Neutrophil (primary cell): ENCODE measurements around the gene MPZL1.

ENCODE experiments used
- H3K27ac ChIP-seq: fragments of 200-600 bp; sonication (generic); 2 replicates; pipeline ENCODE4 v1.5.1; 2016; ENCODE audit warnings: mild to moderate bottlenecking, moderate library complexity
- H3K27me3 ChIP-seq: fragments of 200-600 bp; sonication (generic); 2 replicates; pipeline ENCODE4 v1.6.0; 2016; ENCODE audit warnings: mild to moderate bottlenecking
- H3K36me3 ChIP-seq: fragments of 200-600 bp; sonication (generic); 2 replicates; pipeline ENCODE4 v1.5.1; 2017
- H3K4me1 ChIP-seq, 2 experiments: fragments of 200-600 bp in 1 of 2; sonication (generic) in 1 of 2; 1 replicate in 1 of 2; 2 replicates in 1 of 2; pipeline versions ENCODE4 v1.5.1 to v1.6.1; 2013 to 2016; ENCODE audit warnings: low read depth in 1 of 2, low read length in 1 of 2, mild to moderate bottlenecking in 1 of 2, moderate library complexity in 1 of 2; ENCODE audit not compliant: control insufficient read depth in 1 of 2, insufficient read depth in 1 of 2
- H3K4me3 ChIP-seq, 2 experiments: fragments of 200-600 bp in 1 of 2; sonication (generic) in 1 of 2; 1 replicate in 1 of 2; 2 replicates in 1 of 2; pipeline ENCODE4 v1.5.1; 2013 to 2016; ENCODE audit warnings: low read depth in 1 of 2, low read length in 1 of 2, mild to moderate bottlenecking in 1 of 2, moderate library complexity in 1 of 2
- H3K9me3 ChIP-seq: fragments of 200-600 bp; sonication (generic); 2 replicates; pipeline ENCODE4 v1.5.1; 2016
- CTCF ChIP-seq: fragments of 200-600 bp; sonication (generic); IDR thresholded peaks from 2 replicates; pipeline ENCODE4 v1.5.1; 2016; ENCODE audit warnings: antibody characterized with exemption

MPZL1 gene

DNA sequence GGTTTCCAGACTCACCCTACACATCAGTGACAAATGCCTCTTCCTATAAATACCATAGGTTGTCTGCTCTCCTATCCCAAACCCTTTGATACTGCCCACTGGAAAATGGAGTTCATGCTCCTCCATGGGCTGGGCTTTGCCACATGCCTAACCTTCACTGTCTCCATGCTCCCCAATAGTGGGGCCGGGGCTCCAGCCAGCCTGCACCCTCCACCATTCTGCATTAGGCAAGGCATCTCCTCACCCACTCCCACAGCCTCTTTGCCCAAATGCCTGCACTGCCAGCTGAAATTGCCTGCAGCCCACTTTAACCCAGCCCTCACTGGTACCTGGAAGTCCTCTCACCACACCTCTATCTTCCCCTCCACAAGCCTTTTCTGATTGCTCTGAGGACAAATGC is 18.2 kb upstream of the MPZL1 start:
- Histone ChIP-seq H3K36me3 (peaks cover 98% of the 10 kb centered on the region), H3K4me1 (no peaks in the 10 kb centered on the region), H3K27ac (peak overlapping the region; percentile 33), H3K4me3 (no peak overlapping the region), H3K9me3 (no peaks in the 10 kb centered on the region), H3K27me3 (no peaks in the 10 kb centered on the region)
- no peak for TF ChIP-seq CTCF

DNA sequence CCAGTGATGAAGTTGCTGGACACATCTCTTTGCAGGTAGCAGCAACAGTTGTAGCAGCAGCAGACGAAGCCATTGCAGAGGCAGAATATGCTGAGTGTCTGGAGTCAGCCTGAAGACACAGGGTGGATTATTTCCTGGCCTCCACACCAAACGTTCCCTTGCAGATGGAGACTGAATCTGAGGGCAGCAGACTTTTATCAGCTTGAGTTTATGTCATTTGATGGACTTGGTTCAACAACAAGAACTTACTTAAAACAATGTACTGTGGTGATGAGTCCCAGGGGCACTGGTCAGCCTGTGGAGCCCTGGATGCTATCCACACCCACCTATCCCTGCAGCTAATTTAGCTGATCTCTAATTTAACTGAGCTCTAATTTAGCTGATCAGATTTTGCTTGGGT is 17.1 kb upstream of the MPZL1 start:
- Histone ChIP-seq H3K4me3 (no peak overlapping the region), H3K36me3 (peaks cover 87% of the 10 kb centered on the region), H3K27me3 (no peaks in the 10 kb centered on the region), H3K27ac (no peak overlapping the region), H3K9me3 (no peaks in the 10 kb centered on the region), H3K4me1 (peaks cover 7 to 9% of the 10 kb centered on the region in 2 experiments)
- no peak for TF ChIP-seq CTCF

GRCh38 chr1:167705250-167705649 is 16.5 kb upstream of the MPZL1 start:
- no peak overlapping the region for H3K4me3 ChIP-seq
- no peak overlapping the region for H3K27ac ChIP-seq
- TF ChIP-seq CTCF = no peak
- H3K36me3 ChIP-seq = peaks cover 82% of the 10 kb centered on the region
- no peaks in the 10 kb centered on the region for H3K9me3 ChIP-seq
- H3K4me1 ChIP-seq = peaks cover 7 to 9% of the 10 kb centered on the region in 2 experiments
- H3K27me3 ChIP-seq = no peaks in the 10 kb centered on the region

- H3K27ac ChIP-seq = peak overlapping the region; percentile 23
- no peaks in the 10 kb centered on the region for H3K27me3 ChIP-seq
- H3K9me3 ChIP-seq = no peaks in the 10 kb centered on the region
- no peak overlapping the region for H3K4me3 ChIP-seq
- no peak for TF ChIP-seq CTCF
- peaks cover 7 to 9% of the 10 kb centered on the region in 2 experiments for H3K4me1 ChIP-seq
- peaks cover 71% of the 10 kb centered on the region for H3K36me3 ChIP-seq
Measured at GRCh38 chr1:167706363-167706762, 15.4 kb upstream of the MPZL1 start.

GRCh38 chr1:167706931-167707877 is 14.6 kb upstream of the MPZL1 start:
- H3K4me1 ChIP-seq = peaks cover 7 to 9% of the 10 kb centered on the region in 2 experiments
- H3K27me3 ChIP-seq = no peaks in the 10 kb centered on the region
- TF ChIP-seq CTCF = no peak
- peak overlapping the region; percentile 36 for H3K27ac ChIP-seq
- peaks cover 63% of the 10 kb centered on the region for H3K36me3 ChIP-seq
- no peak overlapping the region for H3K4me3 ChIP-seq
- H3K9me3 ChIP-seq = no peaks in the 10 kb centered on the region
